Cardiac septum (tissue), 1 donor: Measurements from ENCODE around the gene RCBTB2. TPM values are rescaled to one million over a fixed set of nuclear protein-coding genes. Genes with fewer than 3 reads are reported as not detected.
"Not testable (repeated sequence)": the region's sequence is repeated elsewhere in the genome, so short reads cannot be mapped to it uniquely, and the experiment has no call there.

Experiments used
- DNase-seq: peaks from one replicate; pipeline ENCODE4 v3.0.0-alpha.2; 2020; ENCODE audit warnings: low spot score
- intact Hi-C: fragments of 100-400 bp; cut with DNase I; formaldehyde crosslinking; loops from one replicate; pipeline ENCODE4 v1.14.0; 2022
- total RNA-seq: library from RNA; stranded (reverse); fragmentation: NEBNext Ultra II Directional; extraction: Animal tissue kit (Norgen Biotek cat#: 25700); gene quantifications from one replicate; pipeline ENCODE4 v1.2.1, GENCODE V29; 2021
- donor health status: DM: no; HTN: no; CAD: no.

The RCBTB2 gene
- total RNA-seq, 1 donor from 2014 or later = 8.0 TPM

DNA sequence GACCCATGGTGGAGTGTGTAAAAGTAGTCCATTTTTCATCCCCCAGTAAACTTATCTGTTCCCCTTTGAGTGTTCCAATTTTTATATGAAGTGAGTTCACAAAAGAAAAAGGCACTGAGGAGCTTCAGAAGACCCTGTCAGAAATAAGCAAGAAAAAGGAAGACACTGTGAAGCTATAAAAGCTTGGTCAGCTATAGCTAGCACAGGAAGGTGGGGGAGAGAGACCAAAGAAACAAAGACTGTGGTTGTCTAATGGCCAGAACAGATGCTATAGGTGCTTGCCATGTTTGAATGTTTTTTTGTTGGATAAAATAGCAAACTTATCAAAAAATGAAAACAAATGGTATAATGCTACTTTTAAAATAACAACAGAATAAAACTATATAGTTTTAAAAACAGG lies 46.5 kb downstream of the RCBTB2 start:
- intact Hi-C loops = loop anchor here (5.0 kb wide), 1 partner anchor 34 kb away; no protein-coding TSS in a partner anchor
- no peak for DNase-seq

DNA sequence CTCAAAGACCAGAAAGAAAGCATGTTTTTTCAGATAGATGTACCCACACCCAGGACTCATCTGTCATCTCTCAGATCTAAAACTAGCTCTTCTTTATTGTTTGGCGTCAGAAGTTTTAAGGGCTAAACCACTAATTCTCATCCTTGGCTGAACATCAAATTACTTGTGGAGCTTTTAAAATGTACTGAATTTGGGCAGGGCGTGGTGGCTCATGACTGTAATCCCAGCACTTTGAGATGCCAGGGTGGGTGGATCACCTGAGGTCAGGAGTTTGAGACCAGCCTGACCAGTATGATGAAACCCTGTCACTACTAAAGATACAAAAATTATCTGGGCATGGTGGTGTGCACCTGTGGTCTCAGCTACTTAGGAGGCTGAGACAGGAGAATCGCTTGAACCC lies 47.4 kb downstream of the RCBTB2 start:
- intact Hi-C loops = loop anchor here (5.0 kb wide), 1 partner anchor 33 kb away; no protein-coding TSS in a partner anchor
- DNase-seq = no peak

DNA sequence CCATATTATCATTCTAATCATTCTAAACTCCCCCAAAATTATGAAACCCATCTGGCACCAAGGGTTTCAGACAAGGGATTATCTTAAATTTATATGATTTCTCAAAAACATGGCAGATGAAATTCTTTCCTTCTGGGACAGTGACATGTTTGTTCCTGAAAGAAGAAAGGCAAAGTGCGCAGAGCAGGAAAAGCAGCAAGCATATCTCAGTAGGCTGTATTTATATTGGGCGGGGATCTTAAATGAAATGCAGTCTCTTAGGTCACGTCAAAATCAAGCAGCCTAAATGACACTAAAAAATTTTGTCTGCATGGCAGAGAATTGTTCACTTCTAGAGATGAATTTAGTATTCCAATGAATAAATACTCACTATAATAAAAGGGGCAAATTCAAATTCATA lies 49.3 kb downstream of the RCBTB2 start:
- intact Hi-C loops = no loop called here
- DNase-seq = no peak

DNA sequence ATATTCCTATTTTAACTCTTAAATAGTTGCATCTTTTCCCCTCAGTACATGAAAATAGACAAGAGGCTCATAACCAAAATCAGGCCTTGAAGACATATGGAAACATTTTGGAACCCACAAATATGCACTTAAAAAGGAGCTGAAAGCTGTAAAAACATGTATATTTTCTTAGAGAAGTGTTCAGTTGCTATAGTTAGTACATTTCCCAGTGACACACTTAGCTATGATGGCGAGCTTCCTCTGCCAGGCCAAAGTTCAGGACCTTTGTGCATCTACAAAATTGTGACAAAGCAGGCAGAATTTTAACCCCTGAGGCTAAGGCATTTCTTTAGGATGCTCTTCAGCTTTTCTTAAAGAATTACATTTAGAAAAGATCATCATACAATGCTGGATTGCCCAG lies 54.5 kb downstream of the RCBTB2 start:
- no peak for DNase-seq
- intact Hi-C loops = no loop called here

DNA sequence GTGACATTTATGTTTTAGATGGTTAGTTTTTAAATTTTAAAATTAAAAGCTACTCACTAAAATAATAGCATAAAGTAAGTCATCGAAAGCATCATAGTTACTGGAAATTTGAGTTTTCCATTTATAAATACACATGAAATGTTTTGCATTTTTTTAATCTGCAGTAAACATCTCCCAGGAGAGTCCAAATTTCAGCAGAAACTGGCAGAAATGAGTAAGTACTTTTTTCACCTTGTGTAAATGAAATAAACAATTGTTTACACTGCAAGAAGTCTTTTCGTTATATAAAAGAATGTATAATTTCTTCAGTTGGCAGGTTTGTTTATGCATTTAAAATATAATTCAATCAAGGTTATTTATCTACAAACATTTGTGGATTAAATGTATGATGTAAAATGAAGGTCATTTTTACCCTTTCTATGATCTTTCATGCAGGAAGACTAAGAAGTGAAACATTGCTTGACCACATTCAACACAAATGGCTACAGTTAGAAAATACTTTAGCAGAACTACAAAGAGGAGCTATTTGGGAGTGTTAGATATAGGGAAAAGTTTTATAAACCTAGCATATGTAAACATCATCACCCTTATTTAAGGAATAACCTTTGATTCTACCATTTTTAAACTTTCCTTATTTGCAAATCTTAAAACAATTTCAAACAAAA lies 55.6 kb downstream of the RCBTB2 start:
- DNase-seq = no peak
- intact Hi-C loops = no loop called here

DNA sequence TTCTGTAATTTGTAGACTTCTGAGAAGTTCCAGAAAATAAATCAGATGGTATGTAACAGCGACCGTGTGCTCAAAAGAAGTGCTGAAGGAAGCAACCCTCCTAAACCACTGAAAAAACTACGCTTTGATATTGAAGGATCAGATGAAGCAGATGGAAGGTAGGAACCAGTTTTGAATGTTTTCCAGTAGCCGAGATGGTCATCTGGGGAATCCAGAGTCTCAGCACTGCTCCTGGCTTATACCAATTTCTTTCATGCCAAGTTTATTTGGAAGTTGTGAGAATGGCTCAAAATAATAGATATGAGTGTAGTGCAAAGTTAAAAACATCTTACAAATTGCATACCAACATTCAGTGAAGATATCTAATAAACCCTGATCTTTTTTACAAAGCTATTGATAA lies 56.2 kb downstream of the RCBTB2 start:
- intact Hi-C loops = no loop called here
- no peak for DNase-seq

DNA sequence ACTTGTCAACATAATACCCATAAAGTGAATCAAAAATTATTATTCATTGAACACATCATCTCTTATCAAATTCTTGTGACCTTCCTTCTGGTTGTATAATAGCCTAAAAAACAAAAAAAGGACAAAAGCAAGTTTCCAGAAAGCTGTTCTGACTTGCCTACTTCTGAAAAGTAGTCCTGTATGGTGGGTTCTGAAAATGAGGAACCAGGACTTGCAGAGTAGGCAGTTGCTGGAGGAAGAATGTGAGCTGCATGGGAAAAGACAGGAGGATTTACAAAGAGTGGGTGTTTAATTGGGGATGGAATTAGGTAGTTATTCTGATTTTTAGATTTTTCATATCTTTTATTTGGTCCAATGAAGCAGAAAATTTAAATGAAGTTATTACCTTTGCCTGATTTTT lies 56.7 kb downstream of the RCBTB2 start:
- intact Hi-C loops = no loop called here

DNA sequence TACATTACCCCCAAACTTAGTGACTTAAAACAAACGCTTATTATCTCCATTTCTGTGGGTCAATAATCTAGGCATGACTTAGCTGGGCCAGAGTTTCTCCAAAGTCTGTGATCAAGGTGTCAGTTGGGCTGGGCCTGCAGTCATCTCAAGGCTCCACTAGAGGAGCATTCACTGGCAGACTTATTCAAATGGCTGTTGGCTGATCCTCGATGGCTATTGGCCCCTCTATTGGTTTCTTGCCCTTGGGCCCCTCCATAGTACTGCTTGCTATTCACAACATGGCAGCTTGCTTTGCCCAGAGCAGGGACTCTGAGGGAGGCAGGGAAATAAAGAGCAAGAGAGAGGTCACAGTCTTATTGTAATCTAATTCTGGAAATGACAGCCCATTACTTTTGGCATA lies 57.6 kb downstream of the RCBTB2 start:
- intact Hi-C loops = no loop called here
- no peak for DNase-seq

More for the DNA sequence above, 56.7 kb downstream of the RCBTB2 start:
- no peak for DNase-seq

DNA sequence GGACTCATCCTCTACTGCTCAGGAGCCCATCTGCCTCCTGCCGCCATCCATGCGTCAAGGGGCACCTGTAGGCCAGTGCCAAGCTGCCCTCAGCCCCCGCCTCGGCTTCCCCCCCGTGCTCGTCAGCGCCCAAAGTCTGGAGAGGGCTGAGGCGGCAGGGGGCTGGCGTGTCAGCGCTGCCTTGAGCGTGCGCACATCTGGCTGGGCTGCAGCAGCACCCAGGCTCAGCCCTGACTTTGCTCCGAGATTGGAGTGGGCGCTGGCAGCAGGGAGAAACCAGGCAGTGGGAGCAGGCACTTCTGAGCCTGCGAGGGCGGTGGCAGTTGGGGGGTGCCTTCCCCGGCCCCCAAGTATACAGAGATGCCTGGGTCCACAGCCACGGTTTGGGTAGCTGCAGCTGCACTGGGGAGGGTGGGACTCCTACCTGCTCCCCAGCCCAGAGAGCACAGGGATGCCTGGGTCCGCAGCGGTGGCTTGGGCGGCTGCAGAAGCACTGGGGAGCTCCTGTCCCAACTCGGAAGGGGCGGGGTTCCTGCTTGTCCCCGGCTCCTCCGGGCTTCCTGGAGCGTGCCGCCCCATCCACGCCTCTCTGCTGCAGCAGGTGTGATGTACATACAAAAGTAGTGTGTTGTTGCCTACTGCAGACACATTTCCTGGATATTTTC lies 75.2 kb downstream of the RCBTB2 start:
- DNase-seq = no peak

DNA sequence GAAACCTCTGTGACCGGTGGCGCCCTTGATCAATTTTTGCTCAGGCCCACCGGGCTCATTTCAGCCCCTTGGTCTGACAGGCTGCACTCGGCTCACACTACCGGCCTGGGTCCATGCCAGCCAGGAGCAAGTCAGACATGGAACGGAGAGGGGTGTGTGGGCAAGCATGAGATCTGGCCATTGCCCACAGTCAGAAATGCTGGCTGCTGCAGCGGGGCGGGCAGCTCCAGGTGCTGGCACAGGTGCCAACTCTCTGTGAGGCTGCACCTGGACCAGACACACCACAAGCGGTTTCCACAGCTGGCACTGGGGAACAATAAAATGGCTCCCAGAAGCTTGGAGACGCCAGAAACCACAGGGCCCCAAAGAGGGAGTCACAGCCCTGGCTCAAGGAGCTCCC lies 76.3 kb downstream of the RCBTB2 start:
- no peak for DNase-seq
- intact Hi-C loops = no loop called here

More for the DNA sequence above, 75.2 kb downstream of the RCBTB2 start:
- intact Hi-C loops = no loop called here

DNA sequence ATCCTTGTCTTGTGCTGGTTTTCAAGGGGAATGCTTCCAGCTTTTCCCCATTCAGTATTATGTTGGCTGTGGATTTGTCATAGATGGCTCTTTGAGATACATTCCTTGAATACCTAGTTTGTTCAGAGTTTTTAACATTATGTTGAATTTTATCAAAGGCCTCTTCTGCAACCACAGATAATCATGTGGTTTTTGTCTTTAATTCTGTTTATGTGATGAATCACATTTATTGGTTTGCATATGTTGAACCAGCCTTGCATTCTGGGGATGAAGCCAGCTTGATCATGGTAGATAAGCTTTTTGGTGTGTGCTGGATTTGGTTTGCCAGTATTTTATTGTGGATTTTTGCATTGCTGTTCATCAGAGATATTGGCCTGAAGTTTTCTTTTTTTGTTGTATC lies 81.7 kb downstream of the RCBTB2 start:
- DNase-seq = not testable (repeated sequence)
- intact Hi-C loops = loop anchor here (5.0 kb wide), 1 partner anchor 36 kb away; no protein-coding TSS in a partner anchor

DNA sequence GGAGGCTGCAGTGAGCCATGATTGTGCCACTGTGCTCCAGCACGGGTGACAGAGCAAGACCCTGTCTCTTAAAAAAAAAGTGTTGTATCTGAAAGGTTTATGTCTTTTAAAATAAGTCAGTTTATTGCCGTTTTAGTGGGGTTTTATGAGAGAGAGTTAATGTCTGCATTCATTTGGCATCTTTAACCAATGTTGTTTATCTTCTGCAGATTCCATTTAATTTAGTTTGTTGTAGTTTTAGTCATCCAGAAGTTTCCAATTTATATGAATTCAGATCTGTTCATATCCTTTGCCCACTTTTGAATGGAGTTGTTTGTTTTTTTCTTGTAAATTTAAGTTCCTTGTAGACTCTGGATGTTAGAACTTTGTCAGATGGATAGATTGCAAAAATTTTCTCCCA lies 83.2 kb downstream of the RCBTB2 start:
- DNase-seq = no peak
- intact Hi-C loops = loop anchor here (5.0 kb wide), 1 partner anchor 38 kb away; no protein-coding TSS in a partner anchor

DNA sequence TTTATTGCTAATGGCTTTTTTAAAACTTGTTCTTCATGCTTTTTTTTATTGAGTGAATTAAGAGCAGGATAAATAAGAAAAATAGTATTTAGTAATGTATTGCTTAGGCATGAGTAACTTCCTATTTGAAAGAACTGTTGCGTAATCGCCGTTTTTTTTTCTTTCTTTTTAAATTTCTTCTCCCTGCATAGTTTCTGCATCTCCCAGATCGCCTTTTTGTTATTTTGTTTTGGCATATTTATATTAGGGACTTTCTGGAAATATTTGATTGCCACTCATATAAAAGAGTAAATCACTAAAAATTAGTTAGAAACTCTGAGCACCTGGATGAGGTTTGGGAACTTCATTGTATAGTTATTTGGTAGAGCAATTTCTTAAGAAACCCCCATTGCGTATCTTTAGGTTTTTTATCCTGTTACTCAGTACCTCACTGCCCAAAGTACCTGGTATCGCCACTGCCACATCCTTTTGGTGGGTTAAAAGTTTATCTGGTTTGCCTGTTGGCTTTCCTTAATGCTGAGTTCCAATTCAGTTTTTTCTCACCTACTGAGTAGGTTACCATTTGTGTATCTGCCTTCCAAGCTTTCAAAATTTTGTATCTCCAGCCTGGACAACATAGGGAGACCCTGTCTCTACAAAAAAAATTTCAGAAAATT lies 83.8 kb downstream of the RCBTB2 start:
- no peak for DNase-seq
- intact Hi-C loops = no loop called here

DNA sequence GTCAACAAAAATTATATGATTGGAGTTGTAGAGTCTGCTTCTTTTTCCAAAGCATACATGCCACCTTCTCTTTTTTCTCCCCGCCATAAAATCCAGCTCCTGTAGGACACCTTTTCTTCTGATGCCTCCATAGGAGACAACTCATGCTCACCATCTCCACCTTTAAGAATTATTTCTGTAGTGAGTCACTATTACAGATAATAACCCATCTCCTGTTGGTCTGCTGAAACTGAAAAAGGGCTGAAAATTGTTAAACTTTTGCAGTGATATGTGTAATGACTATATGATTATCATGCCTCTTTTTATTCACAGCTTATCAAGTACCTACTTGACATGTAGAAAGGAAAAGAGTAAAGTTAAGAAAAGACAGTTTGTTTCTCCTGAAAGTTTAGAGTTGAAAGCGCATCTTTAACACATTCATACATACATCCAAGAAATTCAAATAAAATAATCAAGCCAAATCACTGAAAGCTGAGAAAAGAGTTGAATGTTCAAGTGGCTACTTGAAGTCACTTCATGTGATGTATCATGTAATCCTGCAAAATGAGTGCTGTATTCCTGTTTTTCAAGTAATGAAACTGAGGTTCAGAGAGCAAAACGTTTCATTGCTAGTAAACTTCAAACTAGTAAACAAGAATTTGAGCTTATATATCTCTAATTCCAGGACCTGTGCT lies 84.5 kb downstream of the RCBTB2 start:
- intact Hi-C loops = no loop called here
- no peak for DNase-seq

DNA sequence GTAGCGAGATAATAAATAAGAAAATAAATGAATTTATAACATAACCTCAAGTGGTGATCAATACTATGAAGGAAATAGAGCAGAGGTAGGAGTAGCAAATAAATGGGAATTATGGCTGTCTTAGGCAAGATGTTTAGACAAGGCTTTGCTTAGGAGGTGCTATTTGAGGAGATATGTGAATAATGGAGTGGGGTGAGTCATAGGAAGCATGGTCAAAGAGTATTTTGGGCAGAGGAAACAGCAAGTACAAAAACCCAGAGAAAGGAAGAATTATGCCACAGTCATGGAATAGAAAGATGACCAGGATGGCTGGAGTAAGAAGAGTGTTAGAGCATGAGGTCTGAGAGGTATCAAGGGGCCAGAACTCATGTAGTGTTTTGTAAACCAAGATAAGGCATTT lies 86.4 kb downstream of the RCBTB2 start:
- no peak for DNase-seq
- intact Hi-C loops = no loop called here

DNA sequence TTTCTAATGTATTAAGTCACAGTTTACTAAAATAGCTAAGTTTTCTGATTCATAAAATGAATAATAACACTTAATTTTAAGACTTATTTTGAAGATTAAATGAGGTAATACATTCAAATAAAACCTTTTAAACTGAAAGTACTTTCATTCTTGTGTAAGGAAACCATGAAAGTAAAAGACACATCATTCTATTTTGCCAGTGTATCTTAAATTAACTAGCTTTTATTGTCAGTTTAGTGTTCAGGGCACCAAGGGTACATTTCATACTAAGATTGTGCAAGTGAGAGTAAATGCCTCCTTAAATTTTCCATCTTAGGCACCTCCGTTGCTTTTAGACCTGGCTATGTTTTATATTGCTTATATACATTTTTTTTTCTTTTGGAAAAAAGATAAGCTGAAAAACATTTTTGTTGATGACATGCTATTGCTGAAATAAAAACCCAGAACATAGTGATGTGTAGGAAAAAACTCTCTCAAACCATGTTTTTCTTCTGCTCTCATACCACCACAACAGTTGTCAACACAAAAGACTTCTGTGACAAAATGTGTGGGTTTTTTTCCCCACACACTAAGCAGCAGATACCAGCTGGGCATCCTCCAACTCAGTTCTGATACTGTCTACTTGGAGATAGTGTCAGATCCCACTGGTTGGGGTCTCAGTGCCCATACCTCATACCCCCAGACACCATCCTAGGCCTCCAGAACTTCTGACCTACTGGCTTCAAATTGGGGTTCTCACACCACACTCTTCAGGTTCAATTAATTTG lies 89.3 kb downstream of the RCBTB2 start:
- no peak for DNase-seq
- intact Hi-C loops = no loop called here
